ENCODE data around the gene CHRNA4. TPM values are rescaled to one million over a fixed set of nuclear protein-coding genes. Genes with fewer than 3 reads are reported as not detected.
A peak's percentile ranks its signal among the peaks of the same experiment; 100 is the strongest.
"Not testable (repeated sequence)": the region's sequence is repeated elsewhere in the genome, so short reads cannot be mapped to it uniquely, and the experiment has no call there.

The CHRNA4 gene
- total and polyA plus RNA-seq, 9 of the 15 experiments (the other 6 are each of a cell fraction or from before 2014, with no cell fraction given) = not detected

DNA sequence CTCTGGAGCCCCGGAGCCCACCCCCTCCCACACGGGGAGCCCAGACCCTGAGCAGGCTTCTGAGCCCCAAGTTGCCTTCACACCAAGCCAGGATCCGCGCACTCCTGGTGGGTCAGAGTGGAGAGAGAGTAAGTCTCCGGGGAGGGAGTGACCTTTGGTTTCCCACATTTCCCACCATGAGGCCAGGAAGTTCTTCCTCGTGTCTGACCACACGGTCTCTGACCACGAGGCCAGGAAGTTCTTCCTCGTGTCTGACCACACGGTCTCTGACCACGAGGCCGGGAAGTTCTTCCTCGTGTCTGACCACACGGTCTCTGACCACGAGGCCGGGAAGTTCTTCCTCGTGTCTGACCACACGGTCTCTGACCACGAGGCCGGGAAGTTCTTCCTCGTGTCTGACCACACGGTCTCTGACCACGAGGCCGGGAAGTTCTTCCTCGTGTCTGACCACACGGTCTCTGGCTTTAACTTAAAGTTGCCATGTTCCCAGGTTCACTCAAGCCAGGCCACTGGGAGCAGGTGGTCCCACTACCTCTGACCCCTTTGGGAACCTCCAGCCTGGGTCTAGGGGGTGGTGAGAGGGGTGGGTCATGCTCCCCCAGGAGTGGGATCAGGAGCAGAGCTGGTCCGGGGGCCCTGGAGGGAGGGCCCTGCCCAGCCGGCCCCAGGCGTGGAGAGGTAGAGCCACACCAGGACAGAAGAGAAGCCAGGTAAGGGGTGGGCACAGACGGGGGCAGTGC lies 55.0 kb downstream of the CHRNA4 start:
- BruUV-seq (replicated peaks); POLR2A ChIA-PET; intact Hi-C loops (cut with micrococcal nuclease): not testable (repeated sequence)

More for the DNA sequence above, 55.0 kb downstream of the CHRNA4 start:
- CTCF ChIA-PET (ENCODE audit: low intra/inter-chr PET ratio); H3K79me2 ChIP-seq (ENCODE audit: control insufficient read depth, insufficient read depth, low read length); H3K4me2 ChIP-seq (ENCODE audit: insufficient read depth, low read length); H2AFZ ChIP-seq (ENCODE audit: low read depth, low read length); H3K9me1 ChIP-seq (ENCODE audit: control insufficient read depth, insufficient read depth, low read length); H3K36me3 ChIP-seq (ENCODE audit: control insufficient read depth, insufficient read depth, low read length); H3K4me3 ChIP-seq; ATAC-seq; H3K9me3 ChIP-seq (replicated peaks; ENCODE audit: control insufficient read depth, insufficient read depth, low read depth, low read length); DNase-seq (ENCODE audit: extremely low read depth in 1 of 4, low spot score in 3 of 4); in situ Hi-C loops (cut with MboI); H4K20me1 ChIP-seq (replicated peaks; ENCODE audit: control insufficient read depth, insufficient read depth, low read length); H3K27ac ChIP-seq (ENCODE audit: extremely low read depth, low read depth, low read length); FAIRE-seq; H3K9ac ChIP-seq (ENCODE audit: insufficient read depth in 1 of 2, low read depth in 2 of 2, low read length in 2 of 2): not testable (repeated sequence)
- 14% methylated on average over 16 of the region's 30 CpGs for WGBS (ENCODE audit: insufficient coverage, low coverage, missing lambda C conversion rate)
- Histone ChIP-seq H3K27me3 (ENCODE audit: control insufficient read depth in 2 of 2, insufficient read depth in 2 of 2, low read length in 2 of 2) (peaks cover 0 to 45% of the 10 kb centered on the region in 2 experiments; a peak in 2 of 5 replicates), H3K4me1 (replicated peaks in 1 of 2; ENCODE audit: control insufficient read depth in 2 of 2, insufficient read depth in 2 of 2, low read length in 2 of 2) (peaks cover 0 to 29% of the 10 kb centered on the region in 2 experiments; a peak in 2 of 5 replicates)
- TF ChIP-seq, protein P1, sequence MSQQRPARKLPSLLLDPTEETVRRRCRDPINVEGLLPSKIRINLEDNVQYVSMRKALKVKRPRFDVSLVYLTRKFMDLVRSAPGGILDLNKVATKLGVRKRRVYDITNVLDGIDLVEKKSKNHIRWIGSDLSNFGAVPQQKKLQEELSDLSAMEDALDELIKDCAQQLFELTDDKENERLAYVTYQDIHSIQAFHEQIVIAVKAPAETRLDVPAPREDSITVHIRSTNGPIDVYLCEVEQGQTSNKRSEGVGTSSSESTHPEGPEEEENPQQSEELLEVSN (IDR thresholded peaks at IDR 0.05; ENCODE audit: borderline replicate concordance in 1 of 2, extremely low read depth in 1 of 2, insufficient read depth in 1 of 2, insufficient read length in 1 of 2, low read depth in 1 of 2, low read length in 1 of 2, poor library complexity in 1 of 2, severe bottlenecking in 1 of 2) = peak; percentile 35 to 37
- TF ChIP-seq, protein P2, sequence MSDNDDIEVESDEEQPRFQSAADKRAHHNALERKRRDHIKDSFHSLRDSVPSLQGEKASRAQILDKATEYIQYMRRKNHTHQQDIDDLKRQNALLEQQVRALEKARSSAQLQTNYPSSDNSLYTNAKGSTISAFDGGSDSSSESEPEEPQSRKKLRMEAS (CRISPR knock-in tag; IDR thresholded peaks at IDR 0.05) = peak; percentile 79
- peak in 1 of 2 experiments; percentile 36; a peak in 1 of 3 replicates for TF ChIP-seq CBX3 (IDR thresholded peaks at IDR 0.05; ENCODE audit: borderline replicate concordance in 1 of 2, low read length in 2 of 2)

All from K562 (cell line).